GM23338 (cell line): ENCODE data around the gene GOSR2. TPM values are rescaled to one million over a fixed set of nuclear protein-coding genes. Genes with fewer than 3 reads are reported as not detected.

Experiments
- ATAC-seq: fragments of 200-7000 bp; cut with Tn5 transposase; 3 replicates; pipeline ENCODE4 v1.9.1; 2020
- DNase-seq: peaks from one replicate; pipeline ENCODE4 v3.0.0-alpha.2; 2015; ENCODE audit warnings: low spot score
- H2AFZ ChIP-seq: fragments of 200-600 bp; sonication (generic); 2 replicates; pipeline ENCODE4 v1.8.0; 2016; ENCODE audit warnings: antibody characterized with exemption, mild to moderate bottlenecking, moderate library complexity
- H3F3A ChIP-seq: fragments of 200-600 bp; sonication (generic); replicated peaks from 2 replicates; pipeline ENCODE4 v1.8.0; 2017; ENCODE audit warnings: antibody characterized with exemption, mixed run types, low read depth
- H3K27ac ChIP-seq: fragments of 200-600 bp; sonication (generic); 2 replicates; pipeline ENCODE4 v1.6.1; 2016; ENCODE audit warnings: low read depth
- H3K27me3 ChIP-seq: fragments of 200-600 bp; sonication (generic); 2 replicates; pipeline ENCODE4 v1.8.0; 2016; ENCODE audit warnings: mild to moderate bottlenecking, mixed run types, moderate library complexity; ENCODE audit not compliant: insufficient read depth
- H3K36me3 ChIP-seq: fragments of 200-600 bp; sonication (generic); 2 replicates; pipeline ENCODE4 v1.8.0; 2016; ENCODE audit warnings: mild to moderate bottlenecking; ENCODE audit not compliant: insufficient read depth
- H3K4me1 ChIP-seq: fragments of 200-600 bp; sonication (generic); 2 replicates; pipeline ENCODE4 v1.8.0; 2016; ENCODE audit warnings: mild to moderate bottlenecking, moderate library complexity; ENCODE audit not compliant: insufficient read depth
- H3K4me2 ChIP-seq: fragments of 200-600 bp; sonication (generic); 2 replicates; pipeline ENCODE4 v1.7.1; 2017; ENCODE audit warnings: mixed run types
- H3K4me3 ChIP-seq: fragments of 200-600 bp; sonication (generic); 2 replicates; pipeline ENCODE4 v1.6.1; 2016; ENCODE audit warnings: mixed run types
- H3K79me2 ChIP-seq: fragments of 200-600 bp; sonication (generic); replicated peaks from 2 replicates; pipeline ENCODE4 v1.8.0; 2017; ENCODE audit warnings: mild to moderate bottlenecking; ENCODE audit not compliant: insufficient read depth
- H3K9me2 ChIP-seq: fragments of 200-600 bp; sonication (generic); 2 replicates; pipeline ENCODE4 v1.8.0; 2017; ENCODE audit not compliant: insufficient read depth
- H4K20me1 ChIP-seq: fragments of 200-600 bp; sonication (generic); replicated peaks from 2 replicates; pipeline ENCODE4 v1.8.0; 2017; ENCODE audit warnings: mild to moderate bottlenecking; ENCODE audit not compliant: insufficient read depth
- H3K27ac Mint-ChIP-seq: 2 replicates; pipeline ENCODE4 v1.8.0; 2020; ENCODE audit warnings: inconsistent platforms, mild to moderate bottlenecking, moderate library complexity, mixed read lengths
- H3K27me3 Mint-ChIP-seq: 3 replicates; pipeline ENCODE4 v1.8.0; 2022; ENCODE audit warnings: low read depth, mild to moderate bottlenecking, moderate library complexity, mixed read lengths, inconsistent platforms; ENCODE audit not compliant: insufficient read depth, poor library complexity
- H3K36me3 Mint-ChIP-seq: 3 replicates; pipeline ENCODE4 v1.8.0; 2021; ENCODE audit warnings: low read depth, mild to moderate bottlenecking, inconsistent platforms, moderate library complexity, mixed read lengths
- H3K4me1 Mint-ChIP-seq: 3 replicates; pipeline ENCODE4 v1.8.0; 2020; ENCODE audit warnings: mild to moderate bottlenecking, inconsistent platforms, mixed read lengths
- H3K4me3 Mint-ChIP-seq: 3 replicates; pipeline ENCODE4 v1.8.0; 2021; ENCODE audit warnings: moderate library complexity, mild to moderate bottlenecking, inconsistent platforms, mixed read lengths
- H3K9me3 Mint-ChIP-seq: 3 replicates; pipeline ENCODE4 v1.8.0; 2020; ENCODE audit warnings: moderate library complexity, mild to moderate bottlenecking, inconsistent platforms, mixed read lengths
- EZH2phosphoT487 ChIP-seq: fragments of 200-600 bp; sonication (generic); IDR thresholded peaks from one replicate; pipeline ENCODE4 v1.8.1; 2018; ENCODE audit warnings: antibody characterized with exemption; ENCODE audit not compliant: unreplicated experiment
- JUNB ChIP-seq: IDR thresholded peaks from one replicate; pipeline ENCODE4 v1.6.1; 2016; ENCODE audit warnings: antibody characterized with exemption; ENCODE audit not compliant: unreplicated experiment
- NANOG ChIP-seq: IDR thresholded peaks from 2 replicates; pipeline ENCODE4 v1.6.1; 2016; ENCODE audit warnings: antibody characterized with exemption, borderline replicate concordance
- REST ChIP-seq: IDR thresholded peaks from one replicate; pipeline ENCODE4 v1.6.1; 2018; ENCODE audit warnings: antibody characterized with exemption; ENCODE audit not compliant: unreplicated experiment
- polyA plus RNA-seq: library from polyadenylated mRNA; unstranded; fragments of >200 nt; fragmentation: Nextera tagmentation; extraction: Ambion mirVana; gene quantifications from 2 replicates; pipeline ENCODE4 v1.2.1, GENCODE V29; 2016
- total RNA-seq: library from RNA; depleted of rRNA; stranded (reverse); fragments of >200 nt; shearing (Covaris generic); gene quantifications from 2 replicates; pipeline ENCODE4 v1.2.3, GENCODE V29; 2014
- TF ChIP-seq, protein P1 (sequence below), 2 experiments: fragments of 200-600 bp in 1 of 2; sonication (generic) in 1 of 2; conservative IDR thresholded peaks; 2 replicates each; pipeline versions ENCODE4 v1.5.1 to v1.6.1; 2016 to 2017; ENCODE audit warnings: antibody characterized with exemption in 2 of 2, low read depth in 2 of 2, mild to moderate bottlenecking in 2 of 2, moderate library complexity in 1 of 2

The GOSR2 gene
- total and polyA plus RNA-seq, 2 experiments from 2014 or later: 33.2 to 36.2 TPM

GRCh38 chr17:46908068-46908737, 14.8 kb upstream of the GOSR2 start:
- ATAC-seq (no peak), DNase-seq (no peak)
- H3K27me3 ChIP-seq: no peaks in the 10 kb centered on the region
- H3K27ac ChIP-seq: no peak overlapping the region
- Mint-ChIP-seq H3K36me3 (no peaks in the 10 kb centered on the region), H3K4me3 (no peak overlapping the region), H3K4me1 (peaks cover 15% of the 10 kb centered on the region), H3K9me3 (no peaks in the 10 kb centered on the region; the same call in 2 of the 3 replicates), H3K27me3 (peaks cover 13% of the 10 kb centered on the region), H3K27ac (no peak overlapping the region)
- no peak overlapping the region for H2AFZ ChIP-seq
- H3K4me1 ChIP-seq: no peaks in the 10 kb centered on the region
- H3K36me3 ChIP-seq: no peaks in the 10 kb centered on the region
- no peaks in the 10 kb centered on the region for H3F3A ChIP-seq
- TF ChIP-seq NANOG: no peak
- TF ChIP-seq, protein P1, sequence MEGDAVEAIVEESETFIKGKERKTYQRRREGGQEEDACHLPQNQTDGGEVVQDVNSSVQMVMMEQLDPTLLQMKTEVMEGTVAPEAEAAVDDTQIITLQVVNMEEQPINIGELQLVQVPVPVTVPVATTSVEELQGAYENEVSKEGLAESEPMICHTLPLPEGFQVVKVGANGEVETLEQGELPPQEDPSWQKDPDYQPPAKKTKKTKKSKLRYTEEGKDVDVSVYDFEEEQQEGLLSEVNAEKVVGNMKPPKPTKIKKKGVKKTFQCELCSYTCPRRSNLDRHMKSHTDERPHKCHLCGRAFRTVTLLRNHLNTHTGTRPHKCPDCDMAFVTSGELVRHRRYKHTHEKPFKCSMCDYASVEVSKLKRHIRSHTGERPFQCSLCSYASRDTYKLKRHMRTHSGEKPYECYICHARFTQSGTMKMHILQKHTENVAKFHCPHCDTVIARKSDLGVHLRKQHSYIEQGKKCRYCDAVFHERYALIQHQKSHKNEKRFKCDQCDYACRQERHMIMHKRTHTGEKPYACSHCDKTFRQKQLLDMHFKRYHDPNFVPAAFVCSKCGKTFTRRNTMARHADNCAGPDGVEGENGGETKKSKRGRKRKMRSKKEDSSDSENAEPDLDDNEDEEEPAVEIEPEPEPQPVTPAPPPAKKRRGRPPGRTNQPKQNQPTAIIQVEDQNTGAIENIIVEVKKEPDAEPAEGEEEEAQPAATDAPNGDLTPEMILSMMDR (conservative IDR thresholded peaks at IDR 0.05; ENCODE audit: low read depth in 2 of 2): 0 out of 4 replicates have a peak, but pooled peaks of 1 of the 2 experiments have one; percentile 4
- TF ChIP-seq EZH2phosphoT487: no peak
- no peak for TF ChIP-seq JUNB
- no peaks in the 10 kb centered on the region for H3K79me2 ChIP-seq
- no peak overlapping the region for H3K4me3 ChIP-seq
- H3K9me2 ChIP-seq: 0 out of 2 replicates have a peak, but pooled peaks cover 3% of the 10 kb centered on the region
- no peaks in the 10 kb centered on the region for H4K20me1 ChIP-seq
- H3K4me2 ChIP-seq: no peak overlapping the region

DNA sequence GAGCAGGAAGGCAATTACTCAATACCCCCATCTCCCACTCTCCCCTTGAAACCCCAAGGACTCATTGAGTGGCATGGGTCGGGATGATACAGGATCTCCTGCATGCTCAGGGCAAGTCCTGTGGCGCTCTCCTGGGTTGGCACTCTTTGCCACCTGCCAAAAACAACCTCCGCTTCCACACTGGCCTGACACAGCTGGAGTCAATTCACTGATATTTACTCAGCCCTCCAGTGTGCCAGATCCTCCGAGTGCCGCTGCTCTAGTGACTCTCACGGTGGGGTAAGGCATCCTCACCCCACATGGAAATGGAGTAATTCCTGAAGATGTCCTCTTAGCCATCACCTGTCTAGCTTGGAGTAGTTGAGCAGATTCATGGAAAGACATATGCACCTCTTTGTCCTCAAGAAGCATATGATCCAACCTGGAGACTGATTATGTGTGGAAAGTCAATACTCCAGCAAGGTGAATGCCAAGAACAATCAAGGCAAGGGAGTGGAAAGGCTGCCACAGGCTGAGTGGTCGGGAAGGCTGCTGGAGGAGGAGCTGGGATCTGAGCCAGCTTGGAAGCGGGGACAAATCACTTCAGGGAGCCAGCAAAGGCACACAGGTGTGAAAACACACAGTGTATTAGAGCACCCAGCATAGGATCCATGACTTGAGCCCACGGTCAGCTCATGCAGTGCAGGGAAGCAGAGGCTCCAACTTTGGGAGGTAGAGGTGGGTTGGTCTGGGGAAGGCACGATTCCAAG, 12.6 kb upstream of the GOSR2 start:
- DNase-seq: no peak
- Histone ChIP-seq H2AFZ (no peak overlapping the region), H3K4me3 (no peak overlapping the region), H3K36me3 (no peaks in the 10 kb centered on the region), H3K4me2 (no peak overlapping the region), H3K9me2 (no peaks in the 10 kb centered on the region), H4K20me1 (no peaks in the 10 kb centered on the region), H3F3A (no peaks in the 10 kb centered on the region), H3K79me2 (no peaks in the 10 kb centered on the region), H3K27me3 (no peaks in the 10 kb centered on the region), H3K4me1 (no peaks in the 10 kb centered on the region), H3K27ac (no peak overlapping the region)
- Mint-ChIP-seq H3K27me3 (peaks cover 14% of the 10 kb centered on the region), H3K27ac (no peak overlapping the region), H3K36me3 (no peaks in the 10 kb centered on the region; the same call in 2 of the 3 replicates), H3K9me3 (no peaks in the 10 kb centered on the region; the same call in 2 of the 3 replicates), H3K4me3 (no peak overlapping the region), H3K4me1 (peaks cover 14% of the 10 kb centered on the region)
- TF ChIP-seq NANOG (no peak), REST (no peak)
- ATAC-seq: no peak
